HEK293 (cell line): ENCODE measurements around the gene BTBD16.

Experiments
- CTCF ChIP-seq: fragments of 450-650 bp; formaldehyde crosslinking; IDR thresholded peaks from 2 replicates; pipeline ENCODE4 v1.5.1; 2016; ENCODE audit warnings: missing biosample characterization, missing genetic modification characterization
- PRDM4 ChIP-seq: fragments of 450-650 bp; formaldehyde crosslinking; IDR thresholded peaks from 2 replicates; pipeline ENCODE4 v1.5.1; 2017; ENCODE audit warnings: missing biosample characterization, missing genetic modification characterization
- YY1 ChIP-seq: fragments of 450-650 bp; formaldehyde crosslinking; IDR thresholded peaks from 2 replicates; pipeline ENCODE4 v1.5.1; 2018; ENCODE audit warnings: missing biosample characterization, missing genetic modification characterization
- ZNF239 ChIP-seq: fragments of 450-650 bp; formaldehyde crosslinking; IDR thresholded peaks from 2 replicates; pipeline ENCODE4 v1.5.1; 2016; ENCODE audit warnings: missing biosample characterization, missing genetic modification characterization
- ZNF302 ChIP-seq: fragments of 450-650 bp; formaldehyde crosslinking; IDR thresholded peaks from 2 replicates; pipeline ENCODE4 v1.5.1; 2016; ENCODE audit warnings: missing biosample characterization, missing genetic modification characterization, low read depth
- ZNF76 ChIP-seq: fragments of 450-650 bp; formaldehyde crosslinking; IDR thresholded peaks from 2 replicates; pipeline ENCODE4; 2016; ENCODE audit warnings: low read depth, missing biosample characterization, missing genetic modification characterization, borderline replicate concordance
- TF ChIP-seq, protein P1 (sequence below): fragments of 450-650 bp; formaldehyde crosslinking; IDR thresholded peaks from 2 replicates; pipeline ENCODE4 v1.5.1; 2016; ENCODE audit warnings: missing biosample characterization, missing genetic modification characterization

GRCh38 chr10:122237331-122237990 is 33.6 kb upstream of the BTBD16 start:
- TF ChIP-seq, protein P1, sequence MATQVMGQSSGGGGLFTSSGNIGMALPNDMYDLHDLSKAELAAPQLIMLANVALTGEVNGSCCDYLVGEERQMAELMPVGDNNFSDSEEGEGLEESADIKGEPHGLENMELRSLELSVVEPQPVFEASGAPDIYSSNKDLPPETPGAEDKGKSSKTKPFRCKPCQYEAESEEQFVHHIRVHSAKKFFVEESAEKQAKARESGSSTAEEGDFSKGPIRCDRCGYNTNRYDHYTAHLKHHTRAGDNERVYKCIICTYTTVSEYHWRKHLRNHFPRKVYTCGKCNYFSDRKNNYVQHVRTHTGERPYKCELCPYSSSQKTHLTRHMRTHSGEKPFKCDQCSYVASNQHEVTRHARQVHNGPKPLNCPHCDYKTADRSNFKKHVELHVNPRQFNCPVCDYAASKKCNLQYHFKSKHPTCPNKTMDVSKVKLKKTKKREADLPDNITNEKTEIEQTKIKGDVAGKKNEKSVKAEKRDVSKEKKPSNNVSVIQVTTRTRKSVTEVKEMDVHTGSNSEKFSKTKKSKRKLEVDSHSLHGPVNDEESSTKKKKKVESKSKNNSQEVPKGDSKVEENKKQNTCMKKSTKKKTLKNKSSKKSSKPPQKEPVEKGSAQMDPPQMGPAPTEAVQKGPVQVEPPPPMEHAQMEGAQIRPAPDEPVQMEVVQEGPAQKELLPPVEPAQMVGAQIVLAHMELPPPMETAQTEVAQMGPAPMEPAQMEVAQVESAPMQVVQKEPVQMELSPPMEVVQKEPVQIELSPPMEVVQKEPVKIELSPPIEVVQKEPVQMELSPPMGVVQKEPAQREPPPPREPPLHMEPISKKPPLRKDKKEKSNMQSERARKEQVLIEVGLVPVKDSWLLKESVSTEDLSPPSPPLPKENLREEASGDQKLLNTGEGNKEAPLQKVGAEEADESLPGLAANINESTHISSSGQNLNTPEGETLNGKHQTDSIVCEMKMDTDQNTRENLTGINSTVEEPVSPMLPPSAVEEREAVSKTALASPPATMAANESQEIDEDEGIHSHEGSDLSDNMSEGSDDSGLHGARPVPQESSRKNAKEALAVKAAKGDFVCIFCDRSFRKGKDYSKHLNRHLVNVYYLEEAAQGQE (tag by site-specific recombination) = no peak
- TF ChIP-seq CTCF (tag by site-specific recombination) (no peak), YY1 (tag by site-specific recombination) (no peak), ZNF76 (no peak), PRDM4 (no peak), ZNF302 (no peak), ZNF239 (tag by site-specific recombination) (no peak)
